GM12891 (cell line): ENCODE data around the gene MEIS1. TPM values are rescaled to one million over a fixed set of nuclear protein-coding genes. Genes with fewer than 3 reads are reported as not detected.
"Not testable (repeated sequence)": the region's sequence is repeated elsewhere in the genome, so short reads cannot be mapped to it uniquely, and the experiment has no call there.

Experiments
- DNase-seq: peaks from one replicate; pipeline ENCODE4 v3.0.0; 2011; ENCODE audit warnings: low spot score; ENCODE audit not compliant: insufficient read length
- FAIRE-seq: peaks from 2 replicates; lab custom pipeline; 2011; peaks lifted over from hg19 to GRCh38; lab: Jason Lieb, UNC
- PAX5 ChIP-seq: IDR thresholded peaks from 2 replicates; pipeline ENCODE4 v1.6.1; 2011; ENCODE audit warnings: low read length, moderate library complexity, mild to moderate bottlenecking; ENCODE audit not compliant: insufficient read depth, severe bottlenecking
- POLR2A ChIP-seq: IDR thresholded peaks from 2 replicates; pipeline ENCODE4 v1.6.1; 2011; ENCODE audit warnings: low read depth, low read length, control low read depth
- POLR2AphosphoS5 ChIP-seq: IDR thresholded peaks from 2 replicates; pipeline ENCODE4 v1.6.1; 2011; ENCODE audit warnings: low read depth, low read length, control low read depth
- POU2F2 ChIP-seq: IDR thresholded peaks from 2 replicates; pipeline ENCODE4 v1.6.1; 2011; ENCODE audit warnings: low read depth, mild to moderate bottlenecking, control low read depth, low read length, moderate library complexity
- SPI1 ChIP-seq: IDR thresholded peaks from 2 replicates; pipeline ENCODE4 v1.6.1; 2011; ENCODE audit warnings: low read depth, low read length, control low read depth
- TAF1 ChIP-seq: IDR thresholded peaks from 2 replicates; pipeline ENCODE4 v1.6.1; 2011; ENCODE audit warnings: low read depth, low read length, control low read depth
- polyA plus RNA-seq: library from polyadenylated mRNA; unstranded; fragments of >200 nt; gene quantifications from one replicate; pipeline ENCODE4 v1.2.1, GENCODE V29; 2012; ENCODE audit warnings: low read depth, missing spikeins, inconsistent platforms; ENCODE audit not compliant: missing spikeins

MEIS1 gene
- polyA plus RNA-seq = not detected

- TF ChIP-seq POLR2AphosphoS5 (no peak), PAX5 (no peak), POU2F2 (no peak), SPI1 (no peak), POLR2A (no peak), TAF1 (no peak)
- DNase-seq (no peak), FAIRE-seq (no peak)
Measured at GRCh38 chr2:66434679-66435548, at the start of gene MEIS1. Gene MEIS1 (plus strand): TSS chr2:66435125. CDS start chr2:66435857, 732 bp downstream.

GRCh38 chr2:66387016-66387753 is 47.7 kb upstream of the MEIS1 start:
- DNase-seq (no peak), FAIRE-seq (no peak)
- no peak for TF ChIP-seq POLR2A
- no peak for TF ChIP-seq TAF1
- no peak for TF ChIP-seq POLR2AphosphoS5
- TF ChIP-seq SPI1 = no peak
- TF ChIP-seq PAX5 = no peak
- TF ChIP-seq POU2F2 = no peak

GRCh38 chr2:66389651-66390131 is 45.2 kb upstream of the MEIS1 start:
- no peak for DNase-seq
- FAIRE-seq = no peak
- TF ChIP-seq POLR2A (no peak), SPI1 (no peak), POLR2AphosphoS5 (no peak), TAF1 (no peak), POU2F2 (no peak), PAX5 (no peak)

GRCh38 chr2:66390152-66390551 is 44.8 kb upstream of the MEIS1 start:
- no peak for FAIRE-seq
- no peak for TF ChIP-seq POLR2AphosphoS5
- no peak for TF ChIP-seq TAF1
- no peak for TF ChIP-seq SPI1
- no peak for TF ChIP-seq POLR2A
- TF ChIP-seq POU2F2 = no peak
- no peak for TF ChIP-seq PAX5
- no peak for DNase-seq

- TF ChIP-seq TAF1 (no peak), SPI1 (no peak), POLR2AphosphoS5 (no peak), POU2F2 (no peak), PAX5 (no peak), POLR2A (no peak)
- DNase-seq (no peak), FAIRE-seq (no peak)
Measured at GRCh38 chr2:66390811-66391210, 44.1 kb upstream of the MEIS1 start.

GRCh38 chr2:66391240-66391639 is 43.7 kb upstream of the MEIS1 start:
- not testable (repeated sequence) for FAIRE-seq, DNase-seq

GRCh38 chr2:66405473-66405872 is 29.5 kb upstream of the MEIS1 start:
- DNase-seq = no peak
- no peak for FAIRE-seq
- TF ChIP-seq TAF1 (no peak), SPI1 (no peak), POU2F2 (no peak), POLR2A (no peak), PAX5 (no peak), POLR2AphosphoS5 (no peak)

GRCh38 chr2:66408905-66409304 is 26.0 kb upstream of the MEIS1 start:
- no peak for TF ChIP-seq POLR2AphosphoS5
- TF ChIP-seq POLR2A = no peak
- no peak for TF ChIP-seq PAX5
- no peak for TF ChIP-seq POU2F2
- TF ChIP-seq SPI1 = no peak
- TF ChIP-seq TAF1 = no peak
- DNase-seq = no peak
- FAIRE-seq = no peak

GRCh38 chr2:66412874-66413273 is 22.1 kb upstream of the MEIS1 start:
- FAIRE-seq (no peak), DNase-seq (no peak)
- TF ChIP-seq SPI1 (no peak), POLR2AphosphoS5 (no peak), TAF1 (no peak), POU2F2 (no peak), POLR2A (no peak), PAX5 (no peak)

GRCh38 chr2:66414896-66415295 is 20.0 kb upstream of the MEIS1 start:
- no peak for FAIRE-seq

More at GRCh38 chr2:66414896-66415295, 20.0 kb upstream of the MEIS1 start:
- no peak for DNase-seq
- TF ChIP-seq TAF1 = no peak
